Endothelial cell of umbilical vein (primary cell): Measurements from ENCODE around the gene PIGV. TPM values are rescaled to one million over a fixed set of nuclear protein-coding genes. Genes with fewer than 3 reads are reported as not detected.

Experiments used
- BruUV-seq: library from RNA; stranded (reverse); fragments of 400-500 nt; replicated peaks from 2 replicates; lab custom pipeline; 2021; lab: Mats Ljungman, UMichigan
- CTCF ChIA-PET: fragments of 300-600, 350-600 bp; sonication (Branson Sonifier 250); formaldehyde crosslinking; loops from one replicate; lab custom pipeline; 2021; ENCODE audit warnings: antibody characterized with exemption, inconsistent platforms; lab: Charles Lee
- POLR2A ChIA-PET: fragments of 300-600, 350-600 bp; sonication (Branson Sonifier 250); formaldehyde crosslinking; loops from one replicate; lab custom pipeline; 2021; ENCODE audit warnings: antibody characterized with exemption, inconsistent platforms; lab: Charles Lee
- DNase-seq: peaks from one replicate; pipeline ENCODE4 v3.0.0-alpha.2; 2011; ENCODE audit warnings: low read depth, low spot score
- FAIRE-seq: peaks from 2 replicates; lab custom pipeline; 2011; peaks lifted over from hg19 to GRCh38; lab: Jason Lieb, UNC
- H2AFZ ChIP-seq: 2 replicates; pipeline ENCODE4 v1.6.0; 2012; ENCODE audit warnings: low read depth, low read length, control low read depth, inconsistent platforms
- H3K27ac ChIP-seq: 2 replicates; pipeline ENCODE4 v1.5.1; 2011; ENCODE audit warnings: low read depth, mild to moderate bottlenecking, control low read depth, low read length, moderate library complexity; ENCODE audit not compliant: insufficient read depth
- H3K27me3 ChIP-seq, 2 experiments: 2 replicates each; pipeline versions ENCODE4 v1.6.0 to v1.6.1; 2011; ENCODE audit warnings: low read length in 2 of 2, mixed read lengths in 1 of 2; ENCODE audit not compliant: control insufficient read depth in 2 of 2, insufficient read depth in 2 of 2
- H3K36me3 ChIP-seq, 2 experiments: 2 replicates in 1 of 2; 3 replicates in 1 of 2; pipeline ENCODE4 v1.5.1; 2011; ENCODE audit warnings: low read length in 2 of 2, mild to moderate bottlenecking in 1 of 2, moderate library complexity in 1 of 2; ENCODE audit not compliant: control insufficient read depth in 2 of 2, insufficient read depth in 2 of 2; ENCODE audit errors: extremely low read depth in 1 of 2
- H3K4me1 ChIP-seq: 3 replicates; pipeline ENCODE4 v1.5.1; 2011; ENCODE audit warnings: mild to moderate bottlenecking, low read length; ENCODE audit not compliant: control insufficient read depth, insufficient read depth; ENCODE audit errors: extremely low read depth
- H3K4me2 ChIP-seq: 2 replicates; pipeline ENCODE4 v1.6.1; 2011; ENCODE audit warnings: low read length, control low read depth, mixed read lengths; ENCODE audit not compliant: insufficient read depth
- H3K4me3 ChIP-seq, 3 experiments: fragments of 200-600 bp in 1 of 3; sonication (generic), shearing (Covaris generic) in 1 of 3; replicated peaks in 1 of 3; 2 replicates each; pipeline ENCODE4 v1.5.1; 2011 to 2016; ENCODE audit warnings: control low read depth in 3 of 3, low read length in 3 of 3, mild to moderate bottlenecking in 2 of 3, inconsistent platforms in 1 of 3, low read depth in 1 of 3, moderate library complexity in 1 of 3; ENCODE audit not compliant: insufficient read depth in 1 of 3
- H3K79me2 ChIP-seq: 2 replicates; pipeline ENCODE4 v1.6.0; 2012; ENCODE audit warnings: low read length, inconsistent platforms; ENCODE audit not compliant: control insufficient read depth, insufficient read depth
- H3K9ac ChIP-seq: replicated peaks from 2 replicates; pipeline ENCODE3; 2011; ENCODE audit warnings: low read length, control low read depth; ENCODE audit not compliant: insufficient read depth; ENCODE audit errors: extremely low read depth
- H3K9me1 ChIP-seq: replicated peaks from 3 replicates; pipeline ENCODE4 v1.6.0; 2011; ENCODE audit warnings: mild to moderate bottlenecking, low read length; ENCODE audit not compliant: control insufficient read depth, insufficient read depth; ENCODE audit errors: extremely low read depth
- H3K9me3 ChIP-seq: replicated peaks from 2 replicates; pipeline ENCODE4 v1.5.1; 2012; ENCODE audit warnings: low read length, inconsistent platforms; ENCODE audit not compliant: control insufficient read depth, insufficient read depth
- H4K20me1 ChIP-seq: replicated peaks from 2 replicates; pipeline ENCODE3; 2011; ENCODE audit warnings: mild to moderate bottlenecking, low read length; ENCODE audit not compliant: control insufficient read depth, insufficient read depth; ENCODE audit errors: extremely low read depth
- EZH2 ChIP-seq: IDR thresholded peaks from 2 replicates; pipeline ENCODE4 v1.6.1; 2012; ENCODE audit warnings: borderline replicate concordance, low read depth, mild to moderate bottlenecking, moderate library complexity, low read length, inconsistent platforms; ENCODE audit not compliant: severe bottlenecking
- FOS ChIP-seq: IDR thresholded peaks from 2 replicates; pipeline ENCODE4 v1.6.1; 2011; ENCODE audit warnings: mild to moderate bottlenecking, low read length, moderate library complexity, borderline replicate concordance; ENCODE audit not compliant: insufficient read depth
- GATA2 ChIP-seq: IDR thresholded peaks from 2 replicates; pipeline ENCODE4 v1.7.0; 2011; ENCODE audit warnings: low read depth, mild to moderate bottlenecking, moderate library complexity, mixed read lengths, low read length; ENCODE audit not compliant: insufficient read length, insufficient read depth
- JUN ChIP-seq: IDR thresholded peaks from 2 replicates; pipeline ENCODE4 v1.6.1; 2011; ENCODE audit warnings: borderline replicate concordance, low read depth; ENCODE audit not compliant: insufficient read length, insufficient read depth
- MAX ChIP-seq: IDR thresholded peaks from 2 replicates; pipeline ENCODE4 v1.6.1; 2011; ENCODE audit not compliant: insufficient read depth, insufficient read length
- MYC ChIP-seq: IDR thresholded peaks from one replicate; pipeline ENCODE4 v1.6.1; 2011; ENCODE audit warnings: mild to moderate bottlenecking, low read depth, low read length
- POLR2A ChIP-seq: IDR thresholded peaks from 2 replicates; pipeline ENCODE4 v1.6.1; 2012; ENCODE audit warnings: low read depth, mild to moderate bottlenecking, control low read depth, low read length
- POLR2AphosphoS5 ChIP-seq: IDR thresholded peaks from 2 replicates; pipeline ENCODE4 v1.6.1; 2012; ENCODE audit warnings: low read depth, mild to moderate bottlenecking, control low read depth, low read length, moderate library complexity; ENCODE audit not compliant: insufficient read depth
- dilution Hi-C: fragments of 300-500 bp; cut with MboI; formaldehyde crosslinking; loops from one replicate; pipeline ENCODE4 v1.15.0; 2019; ENCODE audit warnings: low sequenced_read_pairs; ENCODE audit not compliant: extremely low pct_ligation_motif_present
- intact Hi-C: fragments of 100-400 bp; cut with micrococcal nuclease; formaldehyde crosslinking; loops from one replicate; pipeline ENCODE4 v1.10.0; 2022
- polyA plus RNA-seq, 4 experiments: library from polyadenylated mRNA; depleted of rRNA in 3 of 4; stranded (reverse) in 3 of 4; unstranded in 1 of 4; fragments of >200 nt; gene quantifications; 2 replicates each; pipeline versions ENCODE4 v1.2.1 to v1.2.3, GENCODE V29; 2011 to 2012; ENCODE audit warnings: missing spikeins in 1 of 4
- total RNA-seq: library from RNA; stranded (reverse); gene quantifications from 2 replicates; pipeline ENCODE4 v1.2.3, GENCODE V29; 2021
- TF ChIP-seq, protein P1 (sequence below), 2 donors: IDR thresholded peaks; 1 replicate in 1 of 2; 2 replicates in 1 of 2; pipeline ENCODE4 v1.5.1; 2011; ENCODE audit warnings: low read length in 2 of 2, mild to moderate bottlenecking in 2 of 2, moderate library complexity in 2 of 2, control low read depth in 1 of 2, inconsistent platforms in 1 of 2, low read depth in 1 of 2; ENCODE audit not compliant: insufficient read depth in 1 of 2; ENCODE audit errors: extremely low read depth in 1 of 2

PIGV gene
- total and polyA plus RNA-seq, 2 donors (not counting 3 experiments of a cell fraction or from before 2014, with no cell fraction given), result 7.5 to 11.9 TPM

- peaks cover 31 to 45% of the 10 kb centered on the region in 2 experiments for H3K36me3 ChIP-seq
- ChIA-PET POLR2A (no interaction called here), CTCF (interaction anchor here (3.0 kb wide), 1 partner anchor 21 kb away, joined by 20 read pairs; the partner anchor contains the start of gene PIGV)
Measured at GRCh38 chr1:26767714-26768113, 20.0 kb upstream of the PIGV start.

More at GRCh38 chr1:26767714-26768113, 20.0 kb upstream of the PIGV start:
- Histone ChIP-seq H3K4me1 (peaks cover 39% of the 10 kb centered on the region), H2AFZ (no peak overlapping the region), H3K9me1 (no peaks in the 10 kb centered on the region), H3K4me3 (no peak overlapping the region), H3K4me2 (no peak overlapping the region), H3K9ac (no peak overlapping the region), H3K9me3 (no peaks in the 10 kb centered on the region), H3K27ac (no peak overlapping the region), H4K20me1 (no peaks in the 10 kb centered on the region), H3K79me2 (peaks cover 4% of the 10 kb centered on the region), H3K27me3 (no peaks in the 10 kb centered on the region)
- FAIRE-seq (no peak), DNase-seq (no peak)
- intact Hi-C loops (loop anchor here (1.0 kb wide), 1 partner anchor 19 kb away; no protein-coding TSS in a partner anchor), dilution Hi-C loops (no loop called here)
- no TSS peak for BruUV-seq
- TF ChIP-seq MYC (no peak), POLR2A (no peak), POLR2AphosphoS5 (no peak), FOS (no peak), JUN (no peak), EZH2 (no peak), GATA2 (no peak), MAX (no peak)
- TF ChIP-seq, protein P1, sequence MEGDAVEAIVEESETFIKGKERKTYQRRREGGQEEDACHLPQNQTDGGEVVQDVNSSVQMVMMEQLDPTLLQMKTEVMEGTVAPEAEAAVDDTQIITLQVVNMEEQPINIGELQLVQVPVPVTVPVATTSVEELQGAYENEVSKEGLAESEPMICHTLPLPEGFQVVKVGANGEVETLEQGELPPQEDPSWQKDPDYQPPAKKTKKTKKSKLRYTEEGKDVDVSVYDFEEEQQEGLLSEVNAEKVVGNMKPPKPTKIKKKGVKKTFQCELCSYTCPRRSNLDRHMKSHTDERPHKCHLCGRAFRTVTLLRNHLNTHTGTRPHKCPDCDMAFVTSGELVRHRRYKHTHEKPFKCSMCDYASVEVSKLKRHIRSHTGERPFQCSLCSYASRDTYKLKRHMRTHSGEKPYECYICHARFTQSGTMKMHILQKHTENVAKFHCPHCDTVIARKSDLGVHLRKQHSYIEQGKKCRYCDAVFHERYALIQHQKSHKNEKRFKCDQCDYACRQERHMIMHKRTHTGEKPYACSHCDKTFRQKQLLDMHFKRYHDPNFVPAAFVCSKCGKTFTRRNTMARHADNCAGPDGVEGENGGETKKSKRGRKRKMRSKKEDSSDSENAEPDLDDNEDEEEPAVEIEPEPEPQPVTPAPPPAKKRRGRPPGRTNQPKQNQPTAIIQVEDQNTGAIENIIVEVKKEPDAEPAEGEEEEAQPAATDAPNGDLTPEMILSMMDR (IDR thresholded peaks at IDR 0.05; ENCODE audit: extremely low read depth in 1 of 2, insufficient read depth in 1 of 2, low read depth in 1 of 2, low read length in 2 of 2), result no peak
